Endodermal cell (in vitro differentiated cells): Measurements from ENCODE around the gene SKAP1. TPM values are rescaled to one million over a fixed set of nuclear protein-coding genes. Genes with fewer than 3 reads are reported as not detected.
"Not testable (repeated sequence)": the region's sequence is repeated elsewhere in the genome, so short reads cannot be mapped to it uniquely, and the experiment has no call there.

Experiments
- DNase-seq: peaks from one replicate; pipeline ENCODE4 v3.0.0-alpha.2; 2017
- H3K27ac ChIP-seq: 2 replicates; pipeline ENCODE4 v1.5.1; 2013; ENCODE audit warnings: mild to moderate bottlenecking, low read depth, low read length, moderate library complexity
- H3K27me3 ChIP-seq: 2 replicates; pipeline ENCODE4 v1.6.1; 2013; ENCODE audit warnings: mild to moderate bottlenecking, low read length, moderate library complexity; ENCODE audit not compliant: insufficient read depth, control insufficient read depth, poor library complexity, severe bottlenecking
- H3K36me3 ChIP-seq: 2 replicates; pipeline ENCODE4 v1.7.0; 2013; ENCODE audit warnings: mild to moderate bottlenecking, low read length, moderate library complexity; ENCODE audit not compliant: control insufficient read depth, insufficient read depth
- H3K4me1 ChIP-seq: one replicate; pipeline ENCODE4 v1.7.0; 2013; ENCODE audit warnings: low read length; ENCODE audit not compliant: control insufficient read depth, insufficient read depth
- H3K4me3 ChIP-seq: 2 replicates; pipeline ENCODE4 v1.5.1; 2013; ENCODE audit warnings: mild to moderate bottlenecking, low read length, moderate library complexity
- H3K9ac ChIP-seq: 2 replicates; pipeline ENCODE4 v1.6.1; 2013; ENCODE audit warnings: mild to moderate bottlenecking, low read length, moderate library complexity; ENCODE audit not compliant: poor library complexity, severe bottlenecking; ENCODE audit errors: extremely low read depth
- H3K9me3 ChIP-seq: 2 replicates; pipeline ENCODE4 v1.6.1; 2013; ENCODE audit warnings: mild to moderate bottlenecking, low read length, moderate library complexity; ENCODE audit not compliant: control insufficient read depth
- H3K27ac Mint-ChIP-seq: 2 replicates; pipeline ENCODE4 v1.8.0; 2020; ENCODE audit warnings: mixed read lengths
- H3K27me3 Mint-ChIP-seq: 2 replicates; pipeline ENCODE4 v1.8.0; 2021; ENCODE audit warnings: mild to moderate bottlenecking, mixed read lengths; ENCODE audit not compliant: insufficient read depth
- H3K36me3 Mint-ChIP-seq: 2 replicates; pipeline ENCODE4 v1.8.0; 2020; ENCODE audit warnings: low read depth, mixed read lengths
- H3K4me1 Mint-ChIP-seq: 2 replicates; pipeline ENCODE4 v1.8.0; 2020; ENCODE audit warnings: mixed read lengths
- H3K4me3 Mint-ChIP-seq: 2 replicates; pipeline ENCODE4 v1.8.0; 2020; ENCODE audit warnings: mild to moderate bottlenecking, moderate library complexity, mixed read lengths
- H3K9me3 Mint-ChIP-seq: 2 replicates; pipeline ENCODE4 v1.8.0; 2020; ENCODE audit warnings: mild to moderate bottlenecking, mixed read lengths
- CTCF ChIP-seq: fragments of 200-600 bp; sonication (generic); conservative IDR thresholded peaks from 2 replicates; pipeline ENCODE4 v1.5.0; 2021; ENCODE audit warnings: antibody characterized with exemption, mild to moderate bottlenecking
- WGBS, 2 experiments: methylation state at CpG; one replicate each; pipeline versions ENCODE4 v1.1.5 to v1.1.7; 2013; ENCODE audit warnings: missing lambda C conversion rate in 2 of 2, mixed read lengths in 1 of 2; ENCODE audit not compliant: insufficient coverage in 1 of 2, insufficient read length in 1 of 2; 5-methylcytosine and 5-hydroxymethylcytosine counted together
- total RNA-seq, 2 donors: library from RNA; stranded (reverse); fragmentation: NEBNext Ultra II Directional in 1 of 2; extraction: Animal tissue kit (Norgen Biotek cat#: 25700) in 1 of 2; gene quantifications; 2 replicates in 1 of 2; 3 replicates in 1 of 2; pipeline ENCODE4 v1.2.1, GENCODE V29; 2021

SKAP1 gene
- total RNA-seq, 2 donors from 2014 or later, result 0.31 to 0.53 TPM

GRCh38 chr17:48207776-48208544 is 222.1 kb downstream of the SKAP1 start:
- H3K4me3 Mint-ChIP-seq, result no peak overlapping the region
- WGBS, 2 experiments, result 87 to 95% methylated on average over 4 to 7 of the region's 7 CpGs
- H3K36me3 Mint-ChIP-seq, result no peaks in the 10 kb centered on the region
- Histone ChIP-seq H3K36me3 (no peaks in the 10 kb centered on the region), H3K4me3 (no peak overlapping the region), H3K27ac (no peak overlapping the region), H3K9ac (no peak overlapping the region), H3K27me3 (no peaks in the 10 kb centered on the region), H3K4me1 (no peaks in the 10 kb centered on the region), H3K9me3 (no peaks in the 10 kb centered on the region)
- H3K9me3 Mint-ChIP-seq, result no peaks in the 10 kb centered on the region
- no peak overlapping the region for H3K27ac Mint-ChIP-seq
- TF ChIP-seq CTCF, result no peak
- H3K4me1 Mint-ChIP-seq, result peaks cover 12% of the 10 kb centered on the region
- H3K27me3 Mint-ChIP-seq, result peaks cover 2% of the 10 kb centered on the region
- DNase-seq, result no peak

DNA sequence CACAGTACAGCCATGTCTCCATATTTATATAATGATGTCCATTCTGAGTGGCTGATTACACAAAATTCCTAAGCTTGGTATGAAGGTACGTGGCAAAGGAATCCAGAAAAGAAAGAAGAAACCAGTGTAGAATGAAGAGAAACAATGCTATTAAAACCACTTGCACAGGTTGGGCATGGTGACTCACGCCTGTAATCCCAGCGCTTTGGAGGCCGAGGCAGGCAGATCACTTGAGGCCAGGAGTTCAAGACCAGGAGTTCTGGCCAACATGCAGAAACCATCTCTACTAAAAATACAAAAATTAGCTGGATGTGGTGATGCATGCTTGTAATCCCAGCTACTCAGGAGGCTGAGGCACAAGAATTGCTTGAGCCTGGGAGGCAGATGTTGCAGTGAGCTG is 223.0 kb downstream of the SKAP1 start:
- not testable (repeated sequence) for H3K27ac Mint-ChIP-seq, H3K9me3 Mint-ChIP-seq, DNase-seq, H3K9ac ChIP-seq, H3K27me3 Mint-ChIP-seq, H3K4me3 ChIP-seq, H3K36me3 ChIP-seq, H3K4me1 ChIP-seq, H3K27me3 ChIP-seq, H3K27ac ChIP-seq, H3K9me3 ChIP-seq, H3K36me3 Mint-ChIP-seq, H3K4me3 Mint-ChIP-seq
- WGBS, 2 experiments, result 94 to 100% methylated on average over 1 to 4 of the region's 4 CpGs
- H3K4me1 Mint-ChIP-seq, result peaks cover 12% of the 10 kb centered on the region

- no peaks in the 10 kb centered on the region for H3K27me3 ChIP-seq
- no peaks in the 10 kb centered on the region for H3K36me3 ChIP-seq
- no peak overlapping the region for H3K27ac ChIP-seq
- no peak overlapping the region for H3K9ac ChIP-seq
- no peaks in the 10 kb centered on the region for H3K9me3 Mint-ChIP-seq
- H3K4me3 ChIP-seq, result no peak overlapping the region
- no peak for DNase-seq
- H3K4me1 ChIP-seq, result no peaks in the 10 kb centered on the region
- no peak for TF ChIP-seq CTCF
- H3K36me3 Mint-ChIP-seq, result no peaks in the 10 kb centered on the region
- WGBS, 2 experiments, result 89 to 100% methylated on average over 2 of the region's 2 CpGs
- no peaks in the 10 kb centered on the region for H3K4me1 Mint-ChIP-seq
- H3K9me3 ChIP-seq, result no peaks in the 10 kb centered on the region
- H3K27me3 Mint-ChIP-seq, result peaks cover 12% of the 10 kb centered on the region
- no peak overlapping the region for H3K27ac Mint-ChIP-seq
- H3K4me3 Mint-ChIP-seq, result no peak overlapping the region
Measured at GRCh38 chr17:48202959-48203358, 227.1 kb downstream of the SKAP1 start.
